Stimulated activated naive B cell treated with anti-CD40 and anti-IgM and Interleukin-4, amounts not matched to agents 10 μg/mL and 1 μg/mL and 100 μg/mL, for 72 hours (primary cell): ENCODE measurements around the gene PAPPA.

Source experiments
- ATAC-seq, 2 donors: fragments of 150-1000 bp; cut with Tn5 transposase; replicated peaks; 2 replicates each; pipeline ENCODE4 v1.10.0; 2021; ENCODE audit warnings: moderate library complexity in 1 of 2
- DNase-seq: peaks from one replicate; pipeline ENCODE4 v3.0.0; 2021
- H3K27ac Mint-ChIP-seq: one replicate; pipeline ENCODE4 v1.8.0; 2022; ENCODE audit warnings: mild to moderate bottlenecking, mixed read lengths
- H3K27me3 Mint-ChIP-seq, 2 donors: one replicate each; pipeline ENCODE4 v1.8.0; 2022; ENCODE audit warnings: mixed read lengths in 2 of 2
- H3K36me3 Mint-ChIP-seq, 2 donors: one replicate each; pipeline ENCODE4 v1.8.0; 2022; ENCODE audit warnings: mixed read lengths in 2 of 2, mild to moderate bottlenecking in 1 of 2
- H3K4me1 Mint-ChIP-seq, 2 donors: one replicate each; pipeline ENCODE4 v1.8.0; 2022; ENCODE audit warnings: mixed read lengths in 2 of 2, mild to moderate bottlenecking in 1 of 2
- H3K4me3 Mint-ChIP-seq, 2 donors: one replicate each; pipeline ENCODE4 v1.8.0; 2022; ENCODE audit warnings: mild to moderate bottlenecking in 2 of 2, mixed read lengths in 2 of 2, moderate library complexity in 1 of 2
- H3K9me3 Mint-ChIP-seq, 2 donors: one replicate each; pipeline ENCODE4 v1.8.0; 2022; ENCODE audit warnings: mixed read lengths in 2 of 2, mild to moderate bottlenecking in 1 of 2

Gene PAPPA

GRCh38 chr9:116238776-116239340, 85.3 kb downstream of the PAPPA start:
- no peaks in the 10 kb centered on the region for H3K4me1 Mint-ChIP-seq
- ATAC-seq (no peak), DNase-seq (no peak)
- H3K4me3 Mint-ChIP-seq, result no peak overlapping the region
- no peaks in the 10 kb centered on the region for H3K9me3 Mint-ChIP-seq
- H3K27ac Mint-ChIP-seq, result no peak overlapping the region
- no peaks in the 10 kb centered on the region for H3K36me3 Mint-ChIP-seq
- no peaks in the 10 kb centered on the region for H3K27me3 Mint-ChIP-seq

GRCh38 chr9:116243708-116244107, 90.1 kb downstream of the PAPPA start:
- DNase-seq, result no peak

GRCh38 chr9:116247284-116247683, 93.7 kb downstream of the PAPPA start:
- peaks cover 0 to 5% of the 10 kb centered on the region in 2 donors for H3K27me3 Mint-ChIP-seq
- ATAC-seq (no peak), DNase-seq (no peak)
- H3K9me3 Mint-ChIP-seq, result peaks cover 2 to 5% of the 10 kb centered on the region in 2 donors
- no peaks in the 10 kb centered on the region for H3K4me1 Mint-ChIP-seq
- no peak overlapping the region for H3K27ac Mint-ChIP-seq
- no peaks in the 10 kb centered on the region for H3K36me3 Mint-ChIP-seq
- no peak overlapping the region for H3K4me3 Mint-ChIP-seq

More at GRCh38 chr9:116243708-116244107, 90.1 kb downstream of the PAPPA start:
- H3K9me3 Mint-ChIP-seq, result peaks cover 0 to 2% of the 10 kb centered on the region in 2 donors
- no peaks in the 10 kb centered on the region for H3K4me1 Mint-ChIP-seq
- H3K36me3 Mint-ChIP-seq, result no peaks in the 10 kb centered on the region
- no peak overlapping the region for H3K27ac Mint-ChIP-seq
- H3K4me3 Mint-ChIP-seq, result no peak overlapping the region
- ATAC-seq, result no peak
- H3K27me3 Mint-ChIP-seq, result no peaks in the 10 kb centered on the region

GRCh38 chr9:116247791-116248374, 94.3 kb downstream of the PAPPA start:
- ATAC-seq (no peak), DNase-seq (no peak)
- no peaks in the 10 kb centered on the region for H3K36me3 Mint-ChIP-seq
- H3K4me1 Mint-ChIP-seq, result no peaks in the 10 kb centered on the region
- H3K27me3 Mint-ChIP-seq, result peaks cover 0 to 5% of the 10 kb centered on the region in 2 donors
- no peak overlapping the region for H3K27ac Mint-ChIP-seq
- H3K9me3 Mint-ChIP-seq, result peaks cover 2 to 5% of the 10 kb centered on the region in 2 donors
- no peak overlapping the region for H3K4me3 Mint-ChIP-seq

GRCh38 chr9:116250891-116251290, 97.3 kb downstream of the PAPPA start:
- ATAC-seq (no peak), DNase-seq (no peak)
- no peak overlapping the region for H3K27ac Mint-ChIP-seq
- peaks cover 0 to 5% of the 10 kb centered on the region in 2 donors for H3K27me3 Mint-ChIP-seq
- H3K36me3 Mint-ChIP-seq, result no peaks in the 10 kb centered on the region
- peaks cover 2 to 5% of the 10 kb centered on the region in 2 donors for H3K9me3 Mint-ChIP-seq
- H3K4me3 Mint-ChIP-seq, result no peak overlapping the region
- H3K4me1 Mint-ChIP-seq, result no peaks in the 10 kb centered on the region

- DNase-seq (no peak), ATAC-seq (no peak)
- peaks cover 0 to 5% of the 10 kb centered on the region in 2 donors for H3K27me3 Mint-ChIP-seq
- no peak overlapping the region for H3K27ac Mint-ChIP-seq
- H3K4me3 Mint-ChIP-seq, result no peak overlapping the region
- no peaks in the 10 kb centered on the region for H3K36me3 Mint-ChIP-seq
- H3K4me1 Mint-ChIP-seq, result no peaks in the 10 kb centered on the region
- peaks cover 4 to 5% of the 10 kb centered on the region in 2 donors for H3K9me3 Mint-ChIP-seq
Observed at GRCh38 chr9:116251366-116251765, 97.8 kb downstream of the PAPPA start.

- Mint-ChIP-seq H3K27me3 (no peaks in the 10 kb centered on the region), H3K9me3 (peaks cover 0 to 2% of the 10 kb centered on the region in 2 donors), H3K27ac (no peak overlapping the region), H3K4me1 (no peaks in the 10 kb centered on the region), H3K4me3 (no peak overlapping the region), H3K36me3 (no peaks in the 10 kb centered on the region)
- no peak for DNase-seq
- no peak for ATAC-seq
Observed at GRCh38 chr9:116260531-116260930, 106.9 kb downstream of the PAPPA start.

GRCh38 chr9:116262448-116262847, 108.9 kb downstream of the PAPPA start:
- no peak for ATAC-seq
- Mint-ChIP-seq H3K27ac (no peak overlapping the region), H3K9me3 (no peaks in the 10 kb centered on the region)

GRCh38 chr9:116264361-116264760, 110.8 kb downstream of the PAPPA start:
- H3K36me3 Mint-ChIP-seq, result no peaks in the 10 kb centered on the region
- no peak overlapping the region for H3K27ac Mint-ChIP-seq
- no peaks in the 10 kb centered on the region for H3K9me3 Mint-ChIP-seq
- ATAC-seq, result no peak
- no peaks in the 10 kb centered on the region for H3K4me1 Mint-ChIP-seq
- no peak overlapping the region for H3K4me3 Mint-ChIP-seq
- H3K27me3 Mint-ChIP-seq, result no peaks in the 10 kb centered on the region
- no peak for DNase-seq

More at GRCh38 chr9:116262448-116262847, 108.9 kb downstream of the PAPPA start:
- no peak for DNase-seq
- no peaks in the 10 kb centered on the region for H3K4me1 Mint-ChIP-seq
- no peak overlapping the region for H3K4me3 Mint-ChIP-seq
- H3K36me3 Mint-ChIP-seq, result no peaks in the 10 kb centered on the region
- H3K27me3 Mint-ChIP-seq, result no peaks in the 10 kb centered on the region

GRCh38 chr9:116267021-116267420, 113.4 kb downstream of the PAPPA start:
- no peak for DNase-seq
- H3K27me3 Mint-ChIP-seq, result no peaks in the 10 kb centered on the region
- no peaks in the 10 kb centered on the region for H3K4me1 Mint-ChIP-seq
- no peak for ATAC-seq
- H3K9me3 Mint-ChIP-seq, result no peaks in the 10 kb centered on the region
- no peak overlapping the region for H3K27ac Mint-ChIP-seq
- no peak overlapping the region for H3K4me3 Mint-ChIP-seq
- no peaks in the 10 kb centered on the region for H3K36me3 Mint-ChIP-seq

- no peak overlapping the region for H3K27ac Mint-ChIP-seq
- DNase-seq, result no peak
- H3K4me3 Mint-ChIP-seq, result no peak overlapping the region
- no peaks in the 10 kb centered on the region for H3K9me3 Mint-ChIP-seq
- H3K36me3 Mint-ChIP-seq, result no peaks in the 10 kb centered on the region
- no peaks in the 10 kb centered on the region for H3K4me1 Mint-ChIP-seq
- ATAC-seq, result no peak
- no peaks in the 10 kb centered on the region for H3K27me3 Mint-ChIP-seq
Observed at GRCh38 chr9:116269250-116269649, 115.7 kb downstream of the PAPPA start.

- no peaks in the 10 kb centered on the region for H3K9me3 Mint-ChIP-seq
- no peak overlapping the region for H3K4me3 Mint-ChIP-seq
- no peak overlapping the region for H3K27ac Mint-ChIP-seq
- DNase-seq, result no peak
- H3K27me3 Mint-ChIP-seq, result no peaks in the 10 kb centered on the region
- H3K4me1 Mint-ChIP-seq, result no peaks in the 10 kb centered on the region
- no peak for ATAC-seq
- no peaks in the 10 kb centered on the region for H3K36me3 Mint-ChIP-seq
Observed at GRCh38 chr9:116270546-116270945, 117.0 kb downstream of the PAPPA start.

- H3K4me3 Mint-ChIP-seq, result no peak overlapping the region
- H3K27me3 Mint-ChIP-seq, result no peaks in the 10 kb centered on the region
- ATAC-seq (no peak), DNase-seq (no peak)
- H3K36me3 Mint-ChIP-seq, result no peaks in the 10 kb centered on the region
- H3K9me3 Mint-ChIP-seq, result no peaks in the 10 kb centered on the region
- no peaks in the 10 kb centered on the region for H3K4me1 Mint-ChIP-seq
- no peak overlapping the region for H3K27ac Mint-ChIP-seq
Observed at GRCh38 chr9:116271340-116271739, 117.7 kb downstream of the PAPPA start.

GRCh38 chr9:116271991-116272390, 118.4 kb downstream of the PAPPA start:
- no peak for DNase-seq
- no peak overlapping the region for H3K4me3 Mint-ChIP-seq
- H3K36me3 Mint-ChIP-seq, result no peaks in the 10 kb centered on the region
- H3K9me3 Mint-ChIP-seq, result no peaks in the 10 kb centered on the region
- H3K27me3 Mint-ChIP-seq, result no peaks in the 10 kb centered on the region
- no peaks in the 10 kb centered on the region for H3K4me1 Mint-ChIP-seq
- ATAC-seq, result no peak
- no peak overlapping the region for H3K27ac Mint-ChIP-seq

- Mint-ChIP-seq H3K4me1 (no peaks in the 10 kb centered on the region), H3K4me3 (no peak overlapping the region), H3K27me3 (peaks cover 0 to 6% of the 10 kb centered on the region in 2 donors), H3K9me3 (no peaks in the 10 kb centered on the region), H3K27ac (no peak overlapping the region), H3K36me3 (no peaks in the 10 kb centered on the region)
- ATAC-seq, result no peak
- no peak for DNase-seq
Observed at GRCh38 chr9:116274293-116274692, 120.7 kb downstream of the PAPPA start.
